ENCODE data around the gene CLDN34.

Gene CLDN34

DNA sequence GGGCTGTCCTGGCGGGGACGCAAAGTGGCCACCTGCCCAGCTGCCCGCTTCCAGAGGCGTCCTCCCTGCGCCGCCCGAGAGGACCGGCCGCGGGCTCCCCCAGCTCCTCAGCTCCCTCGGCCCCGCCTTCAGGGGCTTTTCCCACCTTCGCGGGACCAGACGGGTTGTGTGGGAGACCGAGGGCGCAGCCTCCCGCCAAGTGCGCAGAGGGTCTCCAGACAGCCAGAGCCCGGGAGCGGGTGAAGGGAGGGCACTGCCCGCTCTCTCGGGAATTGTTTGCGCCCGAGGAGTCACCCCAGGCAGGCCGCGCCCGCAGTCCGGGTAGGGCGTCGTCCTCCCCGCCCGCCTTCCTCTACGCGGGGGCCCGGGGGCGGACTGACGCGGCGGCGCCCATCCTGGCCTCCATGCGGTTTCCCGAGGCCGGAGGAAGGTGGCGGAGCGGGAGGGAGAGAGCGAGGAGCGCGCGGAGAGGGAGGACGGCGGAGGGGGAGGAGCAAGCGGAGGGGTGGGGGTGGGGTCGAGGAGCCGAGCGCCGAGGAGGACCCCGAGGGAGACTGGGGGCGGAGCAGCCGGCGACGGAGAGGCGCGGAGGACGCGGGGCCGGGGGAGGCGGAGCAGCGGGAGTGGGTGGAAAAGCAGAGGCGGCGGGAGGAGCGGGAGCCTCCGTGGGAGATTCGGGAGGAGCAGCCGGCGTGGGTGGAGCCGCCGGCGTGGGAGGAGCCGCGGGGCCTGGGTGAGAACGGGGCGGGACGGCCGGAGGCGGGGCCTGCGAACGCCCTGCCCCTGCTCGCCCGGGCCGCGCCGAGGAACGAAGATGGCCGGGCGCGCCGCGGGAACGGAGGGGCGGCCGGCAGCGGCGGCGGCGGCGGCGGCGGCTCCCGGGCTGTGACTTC, 47.5 kb downstream of the CLDN34 start:
- ATAC-seq (replicated peaks) (peak; percentile 76 to 77), DNase-seq (peak; percentile 72)
- Mint-ChIP-seq H3K27me3 (peaks cover 0 to 10% of the 10 kb centered on the region in 2 donors), H3K27ac (peak overlapping the region; percentile 89), H3K36me3 (peaks cover 12 to 14% of the 10 kb centered on the region in 2 donors), H3K4me3 (peak overlapping the region; percentile 78 to 81), H3K4me1 (peaks cover 28 to 52% of the 10 kb centered on the region in 2 donors), H3K9me3 (no peaks in the 10 kb centered on the region)

GRCh38 chrX:10015355-10015722, 48.2 kb downstream of the CLDN34 start:
- H3K4me1 Mint-ChIP-seq, result peaks cover 28 to 52% of the 10 kb centered on the region in 2 donors
- H3K4me3 Mint-ChIP-seq, result no peak overlapping the region

GRCh38 chrX:10015723-10016518, 48.8 kb downstream of the CLDN34 start:
- peak overlapping the region; percentile 85 to 90 for H3K4me3 Mint-ChIP-seq
- peak; percentile 13 for ATAC-seq (replicated peaks)
- H3K27ac Mint-ChIP-seq, result peak overlapping the region; percentile 84
- H3K36me3 Mint-ChIP-seq, result peaks cover 12 to 14% of the 10 kb centered on the region in 2 donors
- no peaks in the 10 kb centered on the region for H3K9me3 Mint-ChIP-seq
- H3K27me3 Mint-ChIP-seq, result peaks cover 0 to 10% of the 10 kb centered on the region in 2 donors
- no peak for DNase-seq
- H3K4me1 Mint-ChIP-seq, result peaks cover 22 to 52% of the 10 kb centered on the region in 2 donors

More at GRCh38 chrX:10015355-10015722, 48.2 kb downstream of the CLDN34 start:
- Mint-ChIP-seq H3K36me3 (peaks cover 12 to 14% of the 10 kb centered on the region in 2 donors), H3K27me3 (peaks cover 0 to 10% of the 10 kb centered on the region in 2 donors), H3K9me3 (no peaks in the 10 kb centered on the region), H3K27ac (no peak overlapping the region)
- ATAC-seq (replicated peaks) (peak; percentile 4 to 6), DNase-seq (no peak)

DNA sequence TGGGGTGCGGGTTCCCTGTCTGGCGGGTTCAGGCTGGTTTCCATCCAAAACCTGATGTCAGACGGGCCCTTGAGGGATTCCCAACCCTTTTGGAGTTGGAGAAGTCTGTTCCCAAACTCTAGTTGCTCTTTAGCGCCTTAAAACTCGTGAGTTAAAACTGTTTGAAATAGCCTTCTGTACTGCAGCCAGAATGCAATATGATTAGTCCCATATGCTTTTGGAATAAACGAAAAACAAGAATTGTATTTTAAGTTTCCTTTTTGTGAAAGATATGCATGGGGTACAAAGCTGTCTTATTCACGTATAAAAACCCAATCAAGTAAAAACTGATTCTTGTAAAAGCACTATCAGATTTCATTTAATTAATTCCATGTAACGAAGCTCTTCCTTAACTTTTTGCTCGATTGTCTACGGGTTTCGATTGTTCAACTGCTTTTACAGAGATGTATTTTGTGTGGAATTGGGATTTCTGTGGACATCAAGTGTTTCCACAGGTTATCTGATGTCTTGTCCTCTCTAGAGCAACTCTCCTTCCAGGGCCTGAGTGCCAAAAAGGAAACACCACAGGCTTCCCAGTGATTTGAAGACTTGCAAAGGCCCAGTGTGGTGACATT, 49.5 kb downstream of the CLDN34 start:
- H3K4me1 Mint-ChIP-seq, result peaks cover 18 to 52% of the 10 kb centered on the region in 2 donors
- no peak for ATAC-seq (replicated peaks)
- no peak for DNase-seq
- H3K36me3 Mint-ChIP-seq, result peaks cover 15 to 18% of the 10 kb centered on the region in 2 donors
- peak overlapping the region; percentile 85 to 90 for H3K4me3 Mint-ChIP-seq
- peaks cover 0 to 10% of the 10 kb centered on the region in 2 donors for H3K27me3 Mint-ChIP-seq
- H3K9me3 Mint-ChIP-seq, result no peaks in the 10 kb centered on the region
- peak overlapping the region; percentile 84 for H3K27ac Mint-ChIP-seq

DNA sequence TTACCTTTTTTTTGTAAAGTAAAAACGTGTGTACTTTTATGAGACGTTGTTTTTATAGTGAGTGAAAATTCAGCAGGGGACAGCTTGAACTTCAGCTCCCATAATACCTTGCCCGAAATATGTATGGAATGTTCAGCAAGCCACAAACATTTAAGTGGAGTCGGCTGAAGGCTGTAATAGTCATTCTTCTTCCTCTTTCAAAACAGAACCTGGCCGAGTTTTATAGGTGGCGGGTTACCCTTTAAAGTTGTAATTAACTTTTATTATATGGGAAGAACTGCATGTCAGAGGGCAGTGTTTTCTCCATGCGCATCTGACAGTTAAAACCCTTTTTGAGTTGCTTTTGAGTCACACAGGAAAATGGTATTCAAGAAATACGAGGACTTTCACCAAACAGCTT, 50.7 kb downstream of the CLDN34 start:
- peak overlapping the region; percentile 17 to 90 for H3K4me3 Mint-ChIP-seq

More for the DNA sequence above, 50.7 kb downstream of the CLDN34 start:
- H3K9me3 Mint-ChIP-seq, result no peaks in the 10 kb centered on the region
- ATAC-seq (replicated peaks) (peak in 1 of 2 donors; percentile 11), DNase-seq (no peak)
- no peak overlapping the region for H3K27ac Mint-ChIP-seq
- peaks cover 0 to 6% of the 10 kb centered on the region in 2 donors for H3K27me3 Mint-ChIP-seq
- peaks cover 13 to 41% of the 10 kb centered on the region in 2 donors for H3K4me1 Mint-ChIP-seq
- peaks cover 18 to 19% of the 10 kb centered on the region in 2 donors for H3K36me3 Mint-ChIP-seq

Measured in stimulated activated naive B cell treated with anti-CD40 and anti-IgM and Interleukin-4, amounts not matched to agents 10 μg/mL and 1 μg/mL and 100 μg/mL, for 72 hours (primary cell).